ENCODE results near the gene ZNRF1.
"Not testable (repeated sequence)": the region's sequence is repeated elsewhere in the genome, so short reads cannot be mapped to it uniquely, and the experiment has no call there.

Gene ZNRF1

GRCh38 chr16:75116911-75117245, 118.1 kb downstream of the ZNRF1 start:
- DNase-seq, result no peak

GRCh38 chr16:75118943-75119539, 120.2 kb downstream of the ZNRF1 start:
- no peak for DNase-seq

GRCh38 chr16:75120253-75120652, 121.4 kb downstream of the ZNRF1 start:
- no peak for DNase-seq

GRCh38 chr16:75121949-75122568, 123.2 kb downstream of the ZNRF1 start:
- DNase-seq, result no peak

GRCh38 chr16:75122609-75123008, 123.8 kb downstream of the ZNRF1 start:
- DNase-seq, result no peak

- DNase-seq, result no peak
Observed at GRCh38 chr16:75127713-75128415, 129.0 kb downstream of the ZNRF1 start.

GRCh38 chr16:75129421-75130149, 130.8 kb downstream of the ZNRF1 start:
- DNase-seq, result not testable (repeated sequence)

GRCh38 chr16:75130150-75130771, 131.4 kb downstream of the ZNRF1 start:
- DNase-seq, result no peak

GRCh38 chr16:75131081-75131480, 132.3 kb downstream of the ZNRF1 start:
- DNase-seq, result no peak

GRCh38 chr16:75138233-75138632, 139.4 kb downstream of the ZNRF1 start:
- DNase-seq, result no peak

- no peak for DNase-seq
Observed at GRCh38 chr16:75138636-75139035, 139.8 kb downstream of the ZNRF1 start.

- no peak for DNase-seq
Observed at GRCh38 chr16:75139498-75139897, 140.7 kb downstream of the ZNRF1 start.

- no peak for DNase-seq
Observed at GRCh38 chr16:75143941-75144340, 145.1 kb downstream of the ZNRF1 start.

GRCh38 chr16:75147968-75148310, 149.1 kb downstream of the ZNRF1 start:
- no peak for DNase-seq

GRCh38 chr16:75148311-75149195, 149.7 kb downstream of the ZNRF1 start, which contains the start of gene ZFP1:
Gene ZFP1 (plus strand): TSS chr16:75148524. CDS start chr16:75152952, 4,428 bp downstream.
- peak in 1 of 2 experiments; percentile 72 for DNase-seq

GRCh38 chr16:75151798-75152197, 153.0 kb downstream of the ZNRF1 start:
- no peak for DNase-seq

GRCh38 chr16:75152635-75153034, 153.8 kb downstream of the ZNRF1 start:
- no peak for DNase-seq

GRCh38 chr16:75160386-75160785, 161.6 kb downstream of the ZNRF1 start:
- DNase-seq, result no peak
